ENCODE data around the gene MTRR.
A peak's percentile ranks its signal among the peaks of the same experiment; 100 is the strongest.

- no peak for TF ChIP-seq CTCF (conservative IDR thresholded peaks at IDR 0.05; ENCODE audit: low read depth, low read length)
- 0 out of 2 replicates have a peak, but pooled peaks have one; percentile 15 for TF ChIP-seq MXI1 (IDR thresholded peaks at IDR 0.05; ENCODE audit: borderline replicate concordance, low read depth, low read length)
- TF ChIP-seq USF2 (IDR thresholded peaks at IDR 0.05; ENCODE audit: low read depth, low read length) = no peak
- TF ChIP-seq POLR2A (IDR thresholded peaks at IDR 0.05; ENCODE audit: low read depth, low read length) = no peak
- no peak for TF ChIP-seq NFE2L2 (IDR thresholded peaks at IDR 0.05; ENCODE audit: low read depth, low read length)
- no peak for TF ChIP-seq RAD21 (IDR thresholded peaks at IDR 0.05; ENCODE audit: low read length)
- no peak for TF ChIP-seq MAFK (IDR thresholded peaks at IDR 0.05; ENCODE audit: low read depth, low read length)
Measured at GRCh38 chr5:7869474-7870136, 657 bp downstream of the MTRR start.
